ENCODE data around the gene SNX20. TPM values are rescaled to one million over a fixed set of nuclear protein-coding genes. Genes with fewer than 3 reads are reported as not detected.

SNX20 gene
- total RNA-seq, 1 experiment from 2014 or later, result not detected

DNA sequence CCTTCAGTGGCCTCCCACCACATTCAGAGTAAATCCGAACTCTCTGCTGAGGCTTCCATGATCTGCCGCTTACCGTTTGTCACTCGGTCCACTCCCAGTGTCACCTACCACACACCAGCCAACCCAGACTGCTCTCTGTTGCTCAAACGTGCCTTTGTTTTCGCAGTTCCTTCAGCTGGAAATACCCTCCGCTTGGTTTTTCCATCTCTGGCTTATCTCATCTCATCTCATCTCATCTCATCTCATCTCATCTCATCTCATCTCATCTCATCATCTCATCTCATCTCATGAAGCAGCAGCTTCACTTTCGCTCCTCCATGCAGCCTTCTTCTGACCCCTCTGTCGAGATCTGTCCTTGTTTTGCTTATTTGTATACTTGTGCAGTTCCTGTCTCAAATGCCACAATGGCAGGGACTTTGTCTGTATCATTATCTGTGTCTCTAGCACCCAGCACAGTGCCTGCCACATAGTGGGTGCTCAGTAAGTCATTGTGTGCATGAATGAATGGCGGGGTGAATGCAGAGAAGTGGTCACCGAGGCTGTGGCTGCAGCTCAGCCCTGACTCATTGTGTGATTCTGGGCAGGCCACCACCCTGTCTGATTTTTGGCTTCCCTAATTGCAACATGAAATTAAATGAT lies 3.8 kb upstream of the SNX20 start:
- Histone ChIP-seq H4K8ac (replicated peaks; ENCODE audit: insufficient read length, low read depth, low read length) (no peak overlapping the region), H4K91ac (ENCODE audit: insufficient read length, low read depth, low read length) (no peak overlapping the region), H3K79me2 (ENCODE audit: insufficient read depth, low read length) (no peaks in the 10 kb centered on the region), H3K4me2 (ENCODE audit: insufficient read depth, insufficient read length, low read length) (no peak overlapping the region), H3K79me1 (ENCODE audit: insufficient read depth, low read depth, low read length, poor library complexity, severe bottlenecking) (no peaks in the 10 kb centered on the region), H2BK5ac (ENCODE audit: insufficient read length, low read length) (no peak overlapping the region), H2BK15ac (ENCODE audit: low read depth, low read length) (no peak overlapping the region), H3K56ac (ENCODE audit: insufficient read length, low read depth, low read length) (no peak overlapping the region), H2BK20ac (ENCODE audit: low read depth, low read length, poor library complexity, severe bottlenecking) (no peak overlapping the region), H3K18ac (ENCODE audit: insufficient read length, low read depth, low read length) (no peak overlapping the region), H2BK120ac (ENCODE audit: low read depth, low read length, poor library complexity, severe bottlenecking) (no peak overlapping the region), H2AFZ (ENCODE audit: low read length) (no peak overlapping the region), H3K4ac (ENCODE audit: low read depth, low read length) (no peak overlapping the region), H4K20me1 (ENCODE audit: control insufficient read depth, insufficient read depth, insufficient read length) (no peaks in the 10 kb centered on the region), H3K27ac (ENCODE audit: insufficient read length, low read depth, low read length) (no peak overlapping the region), H3K4me1 (ENCODE audit: insufficient read depth, low read length) (no peaks in the 10 kb centered on the region), H2BK12ac (ENCODE audit: insufficient read length, low read depth, low read length) (no peak overlapping the region), H3K23ac (ENCODE audit: insufficient read length, low read depth, low read length) (no peak overlapping the region), H3T11ph (ENCODE audit: low read length) (no peak overlapping the region), H2AK5ac (ENCODE audit: insufficient read length, low read length) (no peak overlapping the region), H3K14ac (ENCODE audit: insufficient read depth, low read length) (no peak overlapping the region), H3K27me3 (ENCODE audit: insufficient read depth, low read length) (no peaks in the 10 kb centered on the region), H3K9me3 (ENCODE audit: control insufficient read depth, low read depth, low read length) (no peaks in the 10 kb centered on the region), H4K5ac (ENCODE audit: insufficient read length, low read depth, low read length) (no peak overlapping the region), H3K9ac (ENCODE audit: extremely low read depth, insufficient read length, low read length) (no peak overlapping the region), H3K23me2 (ENCODE audit: insufficient read length, low read depth, low read length, poor library complexity, severe bottlenecking) (no peaks in the 10 kb centered on the region)
- Mint-ChIP-seq H3K36me3 (ENCODE audit: insufficient read depth in 1 of 3, low read depth in 3 of 3) (no peaks in the 10 kb centered on the region), H3K4me3 (no peak overlapping the region), H3K4me1 (peaks cover 0 to 3% of the 10 kb centered on the region in 2 experiments; a peak in 1 of 4 replicates), H3K27ac (no peak overlapping the region), H3K9me3 (no peaks in the 10 kb centered on the region), H3K27me3 (ENCODE audit: low read depth) (peaks cover 5% of the 10 kb centered on the region)
- no peak for TF ChIP-seq CTCF (conservative IDR thresholded peaks at IDR 0.05)
- DNase-seq, result no peak
- WGBS (ENCODE audit: extremely low coverage, insufficient read length, low lambda C conversion rate), result no CpG with 5 or more reads among the region's 11 CpGs

Data from H9 (cell line).